GM21360 (cell line): ENCODE measurements around the gene TMEM132D.

Experiments used
- ATAC-seq: cut with Tn5 transposase; IDR thresholded peaks from one replicate; pipeline ENCODE4 v1.9.1; 2021; ENCODE audit warnings: mild to moderate bottlenecking, moderate library complexity; ENCODE audit not compliant: unreplicated experiment

TMEM132D gene

GRCh38 chr12:129296671-129297070, 607.2 kb downstream of the TMEM132D start:
- ATAC-seq = no peak

- ATAC-seq = no peak
Measured at GRCh38 chr12:129294868-129295267, 609.0 kb downstream of the TMEM132D start.

GRCh38 chr12:129279771-129280170, 624.1 kb downstream of the TMEM132D start:
- no peak for ATAC-seq

DNA sequence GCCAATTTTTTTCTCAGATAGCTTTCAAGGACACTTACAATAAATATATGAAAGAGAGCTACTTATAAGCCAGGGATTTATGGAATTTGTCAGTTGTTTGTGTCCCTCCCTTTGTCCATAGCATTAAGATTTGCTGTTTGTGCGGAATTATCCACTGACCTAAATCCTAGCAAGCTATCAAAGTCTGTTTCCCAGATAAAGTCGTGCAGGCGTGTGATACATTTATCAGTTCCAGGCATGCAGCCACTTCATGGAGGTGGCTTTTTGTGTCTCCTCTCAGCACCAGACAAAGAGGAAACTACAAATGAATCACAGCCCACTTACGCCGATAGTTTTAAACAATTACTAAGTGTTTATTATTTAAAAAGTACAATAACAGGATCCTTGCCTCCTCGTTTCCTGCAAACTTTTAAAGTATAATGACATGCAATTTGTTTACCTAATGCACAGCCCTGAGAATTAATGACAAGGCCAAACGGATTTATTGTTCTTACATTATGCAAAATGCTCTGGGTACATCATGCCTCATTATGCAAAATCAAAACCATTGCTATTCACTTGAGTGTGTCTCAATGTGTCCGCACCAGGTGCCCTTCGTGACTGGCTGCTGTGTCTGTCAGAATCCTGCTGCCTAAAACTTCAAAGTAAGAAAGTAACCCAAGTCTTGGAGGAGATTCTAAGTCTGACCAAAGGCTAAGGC, 627.3 kb downstream of the TMEM132D start:
- ATAC-seq = no peak

DNA sequence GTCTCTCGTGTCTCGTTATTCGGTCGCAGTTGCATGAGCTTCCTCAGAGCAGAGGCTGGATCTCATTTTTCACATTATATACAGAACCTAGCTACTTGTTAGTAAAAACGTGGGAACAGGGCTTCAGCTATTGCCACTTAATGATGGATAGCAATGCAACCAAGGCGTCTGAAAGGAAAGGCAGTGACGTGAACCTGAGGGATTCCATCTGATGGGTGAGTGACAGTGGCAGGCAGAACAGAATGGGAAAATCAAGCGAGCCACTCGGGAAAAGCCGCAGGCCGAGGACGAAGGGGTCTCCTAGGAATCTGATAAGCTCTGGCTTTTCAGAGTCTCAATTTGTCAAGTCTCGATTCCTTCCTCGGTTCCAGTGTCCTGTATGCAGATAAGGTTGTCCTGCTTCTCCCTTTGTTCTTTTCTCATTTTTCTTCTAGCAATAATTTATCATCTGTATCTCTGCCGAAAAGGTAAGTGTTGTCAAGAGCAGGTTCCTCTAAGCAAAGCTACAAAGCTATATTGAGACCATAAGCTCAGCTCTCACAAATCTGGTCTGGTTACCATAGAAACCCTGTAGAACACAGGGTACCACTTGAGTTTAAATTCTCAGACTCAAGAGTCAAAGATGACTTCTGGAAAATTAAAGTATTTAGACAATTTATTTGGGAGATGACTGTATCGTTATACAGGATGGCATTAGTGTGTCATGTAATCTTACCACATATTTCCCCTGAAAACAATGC, 633.9 kb downstream of the TMEM132D start:
- ATAC-seq = no peak

GRCh38 chr12:129258781-129259318, 645.0 kb downstream of the TMEM132D start:
- ATAC-seq = no peak

DNA sequence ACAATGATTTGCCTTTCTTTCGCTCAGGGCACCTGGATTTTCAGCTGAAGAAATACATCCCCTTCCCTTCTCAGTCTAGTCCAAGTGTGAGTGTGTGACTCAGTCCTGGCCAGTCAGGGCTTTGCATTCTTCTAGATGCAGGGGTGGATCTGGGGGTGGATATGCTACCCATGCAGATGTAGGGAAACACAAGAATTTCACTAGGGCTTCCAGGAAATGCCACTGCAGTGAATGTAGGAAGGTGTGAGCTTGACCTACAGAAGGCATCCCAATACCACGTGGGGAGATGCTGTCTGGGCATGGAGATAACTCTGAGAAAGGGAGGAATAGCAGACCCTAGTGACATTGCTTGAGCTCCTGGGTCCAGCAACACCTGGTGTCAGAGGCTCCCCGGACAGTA, 646.3 kb downstream of the TMEM132D start:
- ATAC-seq = no peak

DNA sequence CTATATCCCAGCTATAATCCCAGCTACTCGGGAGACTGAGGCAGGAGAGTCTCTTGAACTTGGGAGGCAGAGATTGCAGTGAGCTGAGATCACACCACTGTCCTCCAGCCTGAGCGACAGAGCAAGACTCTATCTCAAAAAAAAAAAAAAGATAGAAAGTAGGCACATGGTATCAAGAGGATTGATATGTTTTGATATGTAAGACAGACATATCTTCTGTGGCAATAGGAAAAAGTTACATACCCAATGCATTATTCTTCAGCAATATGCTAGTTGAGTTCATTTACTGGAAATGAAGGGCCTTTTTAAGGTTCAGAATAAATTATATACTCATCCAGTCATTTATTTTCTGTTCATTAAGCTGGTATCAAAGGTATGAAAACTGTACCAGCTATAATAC, 657.2 kb downstream of the TMEM132D start:
- no peak for ATAC-seq

DNA sequence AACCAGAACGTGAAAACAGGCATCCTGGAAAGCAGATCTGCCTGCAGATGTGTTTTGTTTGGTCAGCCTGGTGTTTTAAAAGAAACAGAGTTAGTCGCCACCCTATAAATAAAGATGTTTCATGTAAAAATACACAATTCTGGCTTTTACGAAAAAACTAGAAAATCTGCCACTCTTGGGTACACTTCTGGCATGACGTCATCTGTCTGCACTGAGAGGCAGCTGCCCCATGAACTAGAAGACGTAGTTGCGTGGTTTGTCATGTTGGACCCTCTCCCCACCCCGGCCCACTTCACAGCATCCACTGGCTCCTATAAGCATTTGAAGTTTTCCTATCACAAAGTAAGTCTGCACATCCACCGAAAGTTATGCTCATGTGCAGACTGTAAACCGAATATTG, 658.1 kb downstream of the TMEM132D start:
- no peak for ATAC-seq

GRCh38 chr12:129241852-129242251, 662.0 kb downstream of the TMEM132D start:
- ATAC-seq = no peak

DNA sequence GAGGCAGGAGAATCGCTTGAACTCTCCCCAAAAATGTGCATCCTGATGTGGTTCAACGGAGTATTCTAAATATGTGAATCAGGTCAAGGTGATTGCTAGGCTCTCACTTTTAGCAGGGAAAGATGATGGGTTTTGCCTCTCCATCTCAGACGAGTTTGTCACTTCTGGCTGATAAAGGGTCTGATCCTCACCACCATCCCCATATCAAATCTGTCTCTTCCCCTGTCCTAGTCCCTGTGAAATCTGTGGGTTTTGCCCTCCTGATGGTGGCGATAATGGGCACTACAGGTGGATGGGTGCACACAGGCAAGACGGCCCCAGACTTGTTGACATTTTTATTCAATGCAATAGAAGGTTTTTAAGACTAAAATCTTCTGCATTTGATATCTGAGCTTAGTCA, 665.9 kb downstream of the TMEM132D start:
- no peak for ATAC-seq

DNA sequence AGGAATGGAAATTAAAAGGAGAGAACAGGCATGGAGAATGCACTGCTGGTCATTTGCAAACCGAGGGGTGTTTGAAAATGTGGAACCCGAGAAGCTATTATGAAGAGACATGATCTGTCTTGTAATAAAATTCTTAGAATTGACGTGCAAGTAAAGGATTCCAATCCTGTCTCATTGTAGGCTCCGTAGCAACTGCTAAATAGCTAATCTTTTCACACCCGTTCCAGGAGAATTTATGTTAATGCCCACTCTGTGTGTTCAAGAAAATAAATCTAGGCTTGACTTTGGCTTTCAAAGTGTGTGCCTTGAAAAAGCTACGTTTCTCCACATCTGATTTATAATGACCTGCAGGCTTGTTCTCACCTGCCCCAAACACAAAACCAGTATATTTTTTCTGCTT, 669.6 kb downstream of the TMEM132D start:
- ATAC-seq = no peak

GRCh38 chr12:129231491-129231890, 672.3 kb downstream of the TMEM132D start:
- no peak for ATAC-seq

- no peak for ATAC-seq
Measured at GRCh38 chr12:129230995-129231394, 672.8 kb downstream of the TMEM132D start.

- no peak for ATAC-seq
Measured at GRCh38 chr12:129226851-129227250, 677.0 kb downstream of the TMEM132D start.

DNA sequence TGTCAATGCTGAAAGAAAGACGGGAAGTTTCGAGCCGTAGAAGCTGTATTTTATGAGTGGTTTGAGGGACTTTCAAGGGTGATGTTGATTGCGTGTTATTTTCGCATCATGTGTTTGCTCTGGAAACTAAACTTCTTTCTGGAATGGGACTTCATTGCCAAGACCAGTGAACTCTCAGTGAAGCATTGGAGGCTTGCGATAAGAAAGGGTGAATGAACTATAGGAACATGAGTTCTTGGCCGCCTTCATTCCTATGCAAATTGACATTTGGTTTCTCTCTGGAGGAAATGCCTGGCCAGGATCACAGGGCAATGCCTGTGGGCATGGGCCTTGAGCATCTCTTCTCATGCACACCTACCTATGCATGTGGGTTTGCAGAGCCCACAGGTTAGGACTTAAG, 677.8 kb downstream of the TMEM132D start:
- no peak for ATAC-seq

GRCh38 chr12:129215556-129215955, 688.3 kb downstream of the TMEM132D start:
- no peak for ATAC-seq

- ATAC-seq = no peak
Measured at GRCh38 chr12:129213551-129213950, 690.3 kb downstream of the TMEM132D start.

- ATAC-seq = no peak
Measured at GRCh38 chr12:129211862-129212630, 691.8 kb downstream of the TMEM132D start.

DNA sequence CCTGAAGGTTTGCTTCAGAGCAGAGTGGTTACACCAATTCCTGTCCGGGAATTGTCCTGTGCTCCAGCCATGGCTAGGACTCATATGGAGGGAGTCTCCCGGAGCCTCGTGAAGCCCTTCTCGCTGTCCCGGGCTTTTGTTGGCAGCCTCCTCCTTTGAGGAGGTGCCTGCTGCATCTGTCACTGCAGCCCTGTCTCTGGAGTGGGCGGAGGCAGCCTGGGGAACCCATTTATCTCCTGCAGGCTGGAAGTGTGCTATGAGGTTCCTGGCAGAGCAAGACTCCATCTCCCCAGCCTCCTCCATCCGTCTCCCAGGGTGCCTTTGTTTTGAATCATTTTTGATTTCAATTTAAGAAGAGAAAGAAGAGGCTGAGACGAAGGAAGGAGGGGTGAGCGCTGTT, 695.3 kb downstream of the TMEM132D start:
- no peak for ATAC-seq

- no peak for ATAC-seq
Measured at GRCh38 chr12:129207084-129207483, 696.7 kb downstream of the TMEM132D start.
